Omental fat pad (tissue), 4 donors: ENCODE results near the gene UPF1. TPM values are rescaled to one million over a fixed set of nuclear protein-coding genes. Genes with fewer than 3 reads are reported as not detected.
A peak's percentile ranks its signal among the peaks of the same experiment; 100 is the strongest.

Source experiments
- ATAC-seq: fragments of 150-250 bp; one replicate; pipeline ENCODE4 v1.9.1; 2016; ENCODE audit warnings: mild to moderate bottlenecking, moderate library complexity; ENCODE audit not compliant: low FRiP score
- DNase-seq: peaks from one replicate; pipeline ENCODE4 v3.0.0-alpha.2; 2019; ENCODE audit warnings: low spot score
- total RNA-seq, 4 donors: library from RNA; depleted of rRNA; stranded (reverse); fragments of >200 nt; gene quantifications; one replicate each; pipeline ENCODE4 v1.1.0, GENCODE V29; 2016
- TF ChIP-seq, protein P1 (sequence below), 3 donors: fragments of 450-650 bp; IDR thresholded peaks; one replicate each; pipeline ENCODE4 v1.5.1; 2016 to 2017; ENCODE audit warnings: antibody characterized with exemption in 3 of 3, mild to moderate bottlenecking in 3 of 3, moderate library complexity in 2 of 3

The UPF1 gene
- total RNA-seq, 4 donors from 2014 or later: 67.3 to 113 (median 96.0) TPM

DNA sequence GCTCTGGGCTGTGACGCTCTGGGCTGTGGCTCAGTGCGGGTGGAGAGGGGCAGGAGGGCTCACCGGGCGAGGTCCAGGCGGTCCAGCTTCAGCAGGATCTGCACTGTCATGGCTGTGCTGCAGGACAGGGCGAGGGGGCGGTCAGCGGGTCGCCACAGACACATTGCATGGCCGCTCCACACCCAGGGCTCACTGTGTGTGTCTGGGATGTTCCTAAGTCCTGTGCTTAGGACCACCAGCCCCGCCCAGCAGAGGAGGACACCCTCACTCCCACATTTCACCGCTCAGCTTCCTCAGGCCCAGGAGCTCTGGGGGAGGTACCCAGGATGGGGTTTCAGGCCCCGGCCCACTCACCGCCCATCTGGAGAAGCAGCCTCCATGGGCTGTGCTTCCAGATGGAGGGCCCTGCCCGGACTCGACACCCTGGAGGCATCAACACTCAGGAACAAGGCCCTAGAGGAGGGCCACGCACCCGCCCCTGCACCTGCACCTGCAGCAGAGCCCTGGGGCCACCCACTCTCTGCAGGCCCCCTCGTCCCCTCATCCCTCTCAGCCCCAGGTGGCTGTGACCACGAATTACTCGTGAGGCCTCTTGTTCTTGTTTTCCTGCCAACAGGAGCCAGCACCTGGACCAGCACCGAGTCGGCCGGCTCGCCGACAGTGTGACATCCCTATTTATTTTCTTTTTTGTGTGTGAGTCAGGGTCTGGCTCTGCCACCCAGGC, 73.9 kb downstream of the UPF1 start:
- TF ChIP-seq, protein P1, sequence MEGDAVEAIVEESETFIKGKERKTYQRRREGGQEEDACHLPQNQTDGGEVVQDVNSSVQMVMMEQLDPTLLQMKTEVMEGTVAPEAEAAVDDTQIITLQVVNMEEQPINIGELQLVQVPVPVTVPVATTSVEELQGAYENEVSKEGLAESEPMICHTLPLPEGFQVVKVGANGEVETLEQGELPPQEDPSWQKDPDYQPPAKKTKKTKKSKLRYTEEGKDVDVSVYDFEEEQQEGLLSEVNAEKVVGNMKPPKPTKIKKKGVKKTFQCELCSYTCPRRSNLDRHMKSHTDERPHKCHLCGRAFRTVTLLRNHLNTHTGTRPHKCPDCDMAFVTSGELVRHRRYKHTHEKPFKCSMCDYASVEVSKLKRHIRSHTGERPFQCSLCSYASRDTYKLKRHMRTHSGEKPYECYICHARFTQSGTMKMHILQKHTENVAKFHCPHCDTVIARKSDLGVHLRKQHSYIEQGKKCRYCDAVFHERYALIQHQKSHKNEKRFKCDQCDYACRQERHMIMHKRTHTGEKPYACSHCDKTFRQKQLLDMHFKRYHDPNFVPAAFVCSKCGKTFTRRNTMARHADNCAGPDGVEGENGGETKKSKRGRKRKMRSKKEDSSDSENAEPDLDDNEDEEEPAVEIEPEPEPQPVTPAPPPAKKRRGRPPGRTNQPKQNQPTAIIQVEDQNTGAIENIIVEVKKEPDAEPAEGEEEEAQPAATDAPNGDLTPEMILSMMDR (IDR thresholded peaks at IDR 0.05): no peak
- DNase-seq: no peak
- ATAC-seq: no peak

DNA sequence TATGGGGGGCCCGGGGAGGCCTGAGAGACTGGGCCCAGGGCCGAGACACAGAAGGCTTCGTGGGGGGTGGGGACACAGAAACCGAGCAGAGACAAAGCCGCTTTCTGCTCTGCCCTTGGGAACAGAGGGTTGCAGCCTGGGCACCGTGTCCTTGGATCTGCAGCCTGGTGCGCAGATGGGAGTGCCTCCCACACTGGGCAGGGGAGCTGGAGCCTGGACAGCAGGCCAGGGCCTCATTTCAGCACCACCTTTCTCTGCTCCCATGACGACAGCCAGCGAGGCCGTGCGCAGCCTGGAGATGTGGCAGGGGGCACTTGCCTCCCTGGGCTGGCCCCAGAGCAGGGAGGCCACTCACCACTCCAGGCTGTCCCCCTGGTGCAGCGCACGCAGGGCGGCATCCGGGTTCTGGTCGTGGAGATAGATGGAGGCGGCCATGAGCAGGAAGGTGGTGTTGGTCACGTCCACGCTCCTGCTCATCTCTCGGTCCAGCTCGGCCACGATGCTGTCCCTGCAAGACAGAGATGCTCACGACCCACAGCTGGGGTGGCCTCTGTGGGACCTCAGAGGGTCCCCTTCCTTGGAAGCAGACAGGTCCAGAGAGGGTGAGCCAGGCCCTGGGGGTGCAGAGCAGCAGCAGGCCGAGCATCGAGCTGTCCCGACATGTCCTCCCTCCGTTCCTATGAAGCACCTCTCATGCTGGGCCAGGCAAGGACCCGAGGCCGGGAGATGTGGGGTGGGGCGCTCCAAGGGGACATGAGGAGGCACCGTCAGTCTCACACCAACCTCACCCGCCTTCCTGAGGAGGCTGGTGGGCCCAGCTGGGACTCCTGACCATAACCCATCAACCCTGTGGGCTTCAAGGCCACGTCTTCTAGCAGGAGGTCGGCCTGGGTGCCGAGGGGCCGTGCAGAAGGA, 75.1 kb downstream of the UPF1 start:
- DNase-seq (no peak), ATAC-seq (no peak)
- TF ChIP-seq, protein P1 (IDR thresholded peaks at IDR 0.05): no peak

DNA sequence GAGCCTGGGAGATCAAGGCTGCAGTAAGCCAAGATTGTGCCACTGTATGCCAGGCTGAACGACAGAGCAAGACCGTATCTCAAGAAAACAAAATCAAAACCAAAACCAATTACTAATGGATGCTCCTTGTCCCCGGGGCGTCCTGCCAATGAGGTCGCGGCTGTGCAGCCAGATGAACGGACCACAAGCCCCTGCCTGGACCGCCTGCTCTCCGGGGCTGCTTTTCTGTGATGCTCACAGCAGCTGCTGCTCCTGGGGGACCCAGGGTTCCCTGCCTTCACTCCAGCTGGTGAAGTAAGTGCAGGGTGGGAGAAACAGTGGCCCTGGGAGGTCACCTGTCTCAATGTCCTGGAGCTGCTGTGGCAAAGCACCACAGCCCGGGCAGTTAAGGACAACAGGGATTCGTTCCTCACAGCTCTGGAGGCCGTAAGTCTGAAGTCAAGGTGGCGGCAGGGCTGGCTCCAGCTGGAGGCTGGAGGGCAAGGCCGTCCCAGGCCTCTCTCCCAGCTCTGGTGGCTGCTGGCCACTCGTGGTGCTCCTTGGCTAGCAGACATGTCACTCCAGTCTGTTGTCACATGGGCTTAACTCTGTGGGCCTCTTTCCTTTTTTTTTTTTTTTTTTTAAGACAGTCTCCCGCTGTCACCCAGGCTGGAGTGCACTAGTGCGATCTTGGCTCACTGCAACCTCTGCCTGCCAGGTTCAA, 77.3 kb downstream of the UPF1 start:
- no peak for DNase-seq
- TF ChIP-seq, protein P1 (IDR thresholded peaks at IDR 0.05): no peak
- no peak for ATAC-seq

DNA sequence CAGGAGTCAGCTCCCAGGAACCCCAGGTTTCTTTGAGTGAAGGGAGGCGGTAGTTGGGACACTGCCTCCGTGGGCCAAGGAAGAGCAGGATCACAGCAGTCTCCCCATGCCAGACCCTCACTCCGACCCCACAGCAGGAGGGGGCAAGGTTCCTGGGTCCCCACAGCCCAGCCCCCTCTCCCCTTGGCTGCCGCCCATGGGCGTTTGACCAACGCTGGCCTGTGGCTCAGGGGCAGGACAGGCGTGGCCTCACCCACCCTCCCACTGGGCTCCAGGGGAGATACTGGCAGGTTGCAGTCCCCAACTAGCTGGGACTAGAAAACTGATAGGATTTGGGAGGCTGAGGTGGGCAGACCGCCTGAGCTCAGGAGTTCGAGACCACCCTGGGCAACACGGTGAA, 78.3 kb downstream of the UPF1 start:
- ATAC-seq (no peak), DNase-seq (no peak)
- TF ChIP-seq, protein P1 (IDR thresholded peaks at IDR 0.05): no peak

DNA sequence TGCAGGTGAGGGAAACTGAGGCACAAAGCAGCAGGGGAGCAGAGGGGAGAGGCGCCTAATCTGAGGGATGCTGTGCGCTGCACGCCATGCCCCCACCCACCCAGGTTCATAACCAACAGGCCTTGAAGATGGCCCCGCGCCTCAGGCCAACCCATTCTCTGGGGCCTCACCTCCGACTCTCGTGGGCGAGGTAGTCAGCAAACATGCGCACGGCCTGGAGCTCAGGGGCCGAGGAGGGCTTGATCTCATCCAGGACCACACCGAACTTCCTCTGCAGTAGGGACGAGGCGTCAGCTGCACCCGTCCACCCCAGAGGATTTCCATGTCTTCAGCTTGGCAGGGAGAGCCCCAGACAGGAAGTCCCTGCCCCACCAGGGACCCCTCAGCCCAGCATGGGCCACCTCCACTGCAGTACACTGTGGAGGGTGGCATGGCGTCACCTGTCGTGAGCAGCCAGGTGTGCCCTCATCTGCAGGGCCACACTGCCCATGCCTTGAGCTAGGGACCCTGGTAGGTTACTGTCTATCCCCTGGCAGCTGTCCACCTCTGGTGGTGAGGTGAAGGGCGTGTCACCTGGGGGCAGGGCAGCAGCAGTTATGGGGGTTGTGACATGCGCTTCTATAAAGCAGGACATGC, 79.2 kb downstream of the UPF1 start:
- TF ChIP-seq, protein P1 (IDR thresholded peaks at IDR 0.05): no peak
- ATAC-seq: no peak

DNA sequence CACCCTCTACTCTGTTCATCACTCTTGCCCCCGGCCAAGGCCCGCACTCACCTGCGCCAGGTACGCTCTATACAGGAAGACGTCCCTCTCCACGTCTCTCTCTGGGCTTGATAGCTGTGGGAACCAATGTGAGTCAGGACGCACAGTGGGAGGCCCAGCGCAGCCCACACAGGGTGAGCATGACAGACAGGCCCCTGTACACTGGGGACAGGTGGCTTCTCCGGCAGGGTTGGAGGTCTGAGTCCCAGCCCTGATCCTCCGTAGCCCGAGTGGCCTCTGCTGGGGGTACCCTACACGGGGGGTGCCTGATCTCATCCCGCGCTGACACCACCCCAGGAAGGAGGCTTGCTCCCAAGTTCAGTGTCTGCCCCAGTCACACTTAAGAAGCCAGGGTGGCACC, 81.2 kb downstream of the UPF1 start:
- DNase-seq: no peak
- ATAC-seq: peak; percentile 17
- TF ChIP-seq, protein P1 (IDR thresholded peaks at IDR 0.05): no peak

More for the DNA sequence above, 79.2 kb downstream of the UPF1 start:
- no peak for DNase-seq
